GM19328 (cell line): ENCODE results near the gene ARFGAP2.

ENCODE experiments used
- ATAC-seq: cut with Tn5 transposase; IDR thresholded peaks from one replicate; pipeline ENCODE4 v1.9.1; 2021; ENCODE audit warnings: mild to moderate bottlenecking, moderate library complexity; ENCODE audit not compliant: unreplicated experiment

The ARFGAP2 gene

GRCh38 chr11:47171856-47172255, 4.8 kb downstream of the ARFGAP2 start:
- no peak for ATAC-seq

- ATAC-seq: no peak
Observed at GRCh38 chr11:47171061-47171838, 5.4 kb downstream of the ARFGAP2 start.

- no peak for ATAC-seq
Observed at GRCh38 chr11:47166368-47166767, 10.3 kb downstream of the ARFGAP2 start.

- ATAC-seq: no peak
Observed at GRCh38 chr11:47165253-47165840, 11.3 kb downstream of the ARFGAP2 start.

- no peak for ATAC-seq
Observed at GRCh38 chr11:47164321-47164720, 12.4 kb downstream of the ARFGAP2 start.

- ATAC-seq: no peak
Observed at GRCh38 chr11:47163898-47164297, 12.8 kb downstream of the ARFGAP2 start.

- ATAC-seq: no peak
Observed at GRCh38 chr11:47163193-47163592, 13.5 kb downstream of the ARFGAP2 start.

GRCh38 chr11:47162426-47162825, 14.3 kb downstream of the ARFGAP2 start:
- ATAC-seq: no peak

- ATAC-seq: no peak
Observed at GRCh38 chr11:47161890-47162289, 14.8 kb downstream of the ARFGAP2 start.

- ATAC-seq: no peak
Observed at GRCh38 chr11:47161134-47161854, 15.4 kb downstream of the ARFGAP2 start.

GRCh38 chr11:47160753-47161133, 15.9 kb downstream of the ARFGAP2 start:
- no peak for ATAC-seq

GRCh38 chr11:47158242-47158641, 18.4 kb downstream of the ARFGAP2 start:
- no peak for ATAC-seq

GRCh38 chr11:47157805-47158204, 18.9 kb downstream of the ARFGAP2 start:
- ATAC-seq: no peak

GRCh38 chr11:47156951-47157350, 19.7 kb downstream of the ARFGAP2 start:
- no peak for ATAC-seq

GRCh38 chr11:47156333-47156732, 20.3 kb downstream of the ARFGAP2 start:
- no peak for ATAC-seq

- ATAC-seq: no peak
Observed at GRCh38 chr11:47155879-47156278, 20.8 kb downstream of the ARFGAP2 start.

GRCh38 chr11:47154616-47155570, 21.8 kb downstream of the ARFGAP2 start:
- ATAC-seq: no peak

- ATAC-seq: no peak
Observed at GRCh38 chr11:47152953-47153950, 23.4 kb downstream of the ARFGAP2 start.

GRCh38 chr11:47152126-47152952, 24.3 kb downstream of the ARFGAP2 start:
- ATAC-seq: no peak
